HG02938 (cell line): Measurements from ENCODE around the gene MCHR1.

Experiments used
- ATAC-seq: cut with Tn5 transposase; IDR thresholded peaks from one replicate; pipeline ENCODE4 v1.9.1; 2021; ENCODE audit warnings: mild to moderate bottlenecking, moderate library complexity; ENCODE audit not compliant: unreplicated experiment

The MCHR1 gene

DNA sequence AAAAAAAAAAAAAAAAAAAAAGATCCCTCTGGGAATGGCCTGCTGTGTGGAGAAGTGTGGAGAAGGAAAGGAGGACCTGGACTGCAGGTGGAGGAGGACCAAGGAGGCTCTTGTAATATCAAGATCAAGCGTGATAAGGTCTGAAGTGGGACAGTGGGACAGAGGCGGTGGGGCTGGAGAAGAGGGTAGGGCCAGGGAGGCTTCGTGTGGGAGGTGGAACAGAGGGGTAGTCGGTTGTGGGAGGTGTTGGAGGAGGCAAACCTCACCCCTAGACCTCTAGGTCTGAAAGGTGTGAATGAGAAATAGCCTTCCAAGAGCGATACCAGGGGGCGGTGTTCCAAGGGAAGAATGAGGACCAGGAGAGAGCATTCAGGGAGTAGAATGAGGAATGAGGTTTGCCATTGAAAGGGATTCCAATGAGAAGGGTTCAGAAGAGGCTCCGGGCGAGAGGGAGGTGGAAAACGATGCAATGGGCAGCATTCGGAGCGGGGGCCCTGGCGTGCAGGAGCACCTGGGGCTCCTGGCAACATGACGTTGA lies 44.2 kb downstream of the MCHR1 start:
- no peak for ATAC-seq

DNA sequence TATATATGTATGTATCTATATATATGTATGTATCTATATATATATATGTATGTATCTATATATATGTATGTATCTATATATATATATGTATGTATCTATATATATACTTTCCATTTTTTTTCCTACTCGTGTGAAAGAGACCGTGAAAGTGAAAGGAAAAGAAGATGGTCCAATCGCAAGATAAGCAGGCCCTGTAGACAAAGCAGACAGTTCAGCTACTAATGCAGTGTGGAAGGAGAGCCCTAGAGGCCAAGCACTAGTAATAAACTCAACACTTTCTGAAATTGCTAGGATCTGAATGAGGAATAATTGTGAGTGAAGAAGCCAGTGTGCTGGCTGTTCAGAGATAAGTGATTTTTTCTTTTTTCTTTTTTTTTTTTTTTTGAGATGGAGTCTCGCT lies 47.2 kb downstream of the MCHR1 start:
- ATAC-seq = no peak

DNA sequence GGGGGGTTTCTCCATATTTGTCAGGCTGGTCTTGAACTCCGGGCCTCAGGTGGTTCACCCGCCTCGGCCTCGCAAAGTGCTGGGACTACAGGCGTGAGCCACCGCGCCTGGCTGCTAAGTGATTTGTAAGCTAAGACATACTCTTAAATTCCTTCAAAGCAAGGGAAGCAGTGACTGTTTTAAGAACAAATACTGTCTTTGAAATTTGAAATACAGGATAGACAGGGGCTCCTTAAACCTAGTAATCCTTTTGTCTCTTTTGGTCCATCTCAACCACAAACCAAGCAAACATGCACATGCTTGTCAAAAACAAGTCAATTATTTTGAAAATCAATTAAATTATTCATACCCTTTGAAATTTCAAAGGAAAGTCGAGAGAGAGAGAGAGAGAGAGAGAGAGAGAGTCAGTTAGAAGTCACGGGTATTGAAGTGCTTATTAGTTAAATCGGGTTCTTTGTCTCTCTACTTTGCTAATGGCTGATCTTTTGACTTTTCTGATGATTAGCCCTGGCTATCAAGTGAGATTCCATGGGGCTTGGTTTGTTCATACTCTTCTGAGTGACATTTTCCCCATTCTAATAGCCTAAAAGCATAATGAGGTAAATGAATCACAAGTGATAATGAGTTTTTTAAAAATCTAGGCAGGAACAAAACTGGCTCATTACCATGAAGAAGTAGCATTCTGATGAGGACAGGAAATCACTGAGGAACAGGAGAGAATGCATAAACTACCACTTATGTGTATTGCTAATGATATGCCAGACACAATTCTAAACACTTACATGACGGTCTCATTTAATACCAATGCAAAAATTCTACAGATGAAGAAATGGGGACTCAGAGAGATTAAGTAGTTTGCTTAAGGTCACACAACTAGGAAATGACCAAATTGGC lies 48.0 kb downstream of the MCHR1 start:
- no peak for ATAC-seq

DNA sequence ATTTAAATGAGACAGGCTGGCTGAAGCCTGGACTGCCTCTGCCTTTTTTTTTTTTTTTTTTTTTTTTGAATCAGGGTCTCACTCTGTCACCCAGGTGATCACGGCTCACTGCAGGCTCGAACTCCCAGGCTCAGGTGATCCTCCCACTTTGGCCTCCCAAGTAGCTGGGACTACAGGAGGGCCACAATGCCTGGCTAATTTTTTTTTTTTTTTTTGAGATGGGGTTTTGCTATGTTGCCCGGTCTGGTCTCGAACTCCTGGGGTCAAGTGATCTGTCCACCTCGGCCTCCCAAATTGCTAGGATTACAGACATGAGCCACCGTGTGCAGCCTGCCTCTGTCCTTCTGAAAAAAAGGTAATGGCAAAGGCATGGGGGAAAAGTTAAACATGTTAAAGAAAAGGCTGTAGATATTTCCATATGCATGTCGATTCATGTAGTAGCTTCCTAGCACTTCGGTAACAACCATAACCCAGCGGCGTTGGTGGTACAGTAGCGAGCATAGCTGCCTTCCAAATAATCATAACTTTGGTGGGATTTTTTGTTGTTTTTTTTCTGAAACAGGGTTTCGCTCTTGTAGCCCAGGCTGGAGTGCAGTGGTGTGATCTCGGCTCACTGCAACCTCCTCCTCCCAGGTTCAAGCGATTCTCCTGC lies 48.8 kb downstream of the MCHR1 start:
- no peak for ATAC-seq

DNA sequence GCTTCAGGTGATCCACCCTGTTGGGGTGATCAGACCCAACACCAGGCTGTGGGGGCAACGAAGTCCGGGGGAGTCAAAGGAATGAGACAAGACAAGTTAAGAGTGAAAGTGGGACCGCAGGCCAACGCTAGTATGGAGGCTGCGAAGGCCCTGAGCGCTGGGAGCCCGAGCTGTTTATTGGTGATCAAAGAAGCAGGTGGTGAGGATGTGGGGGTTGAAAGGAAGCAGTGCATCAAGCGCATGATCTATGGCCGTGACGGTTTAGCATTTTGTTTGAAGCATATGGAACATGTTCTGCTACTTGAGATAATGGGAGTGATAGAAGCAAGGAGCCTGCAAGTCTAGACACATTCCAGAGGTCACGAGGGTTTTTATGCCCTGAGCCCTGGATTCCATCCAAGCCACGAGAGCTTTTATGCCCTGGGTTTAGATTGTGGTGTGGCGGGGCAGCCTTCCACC lies 49.5 kb downstream of the MCHR1 start:
- no peak for ATAC-seq

DNA sequence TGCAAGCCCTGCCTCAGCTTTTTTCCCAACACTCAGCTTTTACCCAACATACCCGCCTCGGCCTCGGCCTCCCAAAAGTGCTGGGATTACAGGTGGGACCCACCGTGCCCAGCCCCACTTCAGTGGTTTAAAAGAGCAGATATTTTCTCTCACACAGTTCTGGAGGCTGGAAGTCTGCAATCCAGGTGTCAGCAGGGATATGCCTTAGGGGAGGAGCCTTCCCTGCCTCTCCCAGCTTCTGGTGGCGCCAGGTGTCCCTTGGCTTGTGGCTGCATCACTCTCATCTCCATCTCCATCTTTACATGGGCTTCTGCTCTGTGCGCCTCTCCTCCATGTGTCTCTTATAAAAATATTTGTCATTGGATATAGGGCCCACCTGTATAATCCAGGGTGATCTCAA lies 50.0 kb downstream of the MCHR1 start:
- no peak for ATAC-seq
